SK-N-MC (cell line): ENCODE measurements around the gene HNRNPF.

Source experiments
- EZH2 ChIP-seq: fragments of 200-600 bp; sonication (generic); IDR thresholded peaks from one replicate; pipeline ENCODE4 v1.6.1; 2017; ENCODE audit warnings: antibody characterized with exemption
- POLR2AphosphoS5 ChIP-seq: IDR thresholded peaks from 2 replicates; pipeline ENCODE4 v1.6.1; 2012; ENCODE audit warnings: mild to moderate bottlenecking, low read depth, low read length, borderline replicate concordance

DNA sequence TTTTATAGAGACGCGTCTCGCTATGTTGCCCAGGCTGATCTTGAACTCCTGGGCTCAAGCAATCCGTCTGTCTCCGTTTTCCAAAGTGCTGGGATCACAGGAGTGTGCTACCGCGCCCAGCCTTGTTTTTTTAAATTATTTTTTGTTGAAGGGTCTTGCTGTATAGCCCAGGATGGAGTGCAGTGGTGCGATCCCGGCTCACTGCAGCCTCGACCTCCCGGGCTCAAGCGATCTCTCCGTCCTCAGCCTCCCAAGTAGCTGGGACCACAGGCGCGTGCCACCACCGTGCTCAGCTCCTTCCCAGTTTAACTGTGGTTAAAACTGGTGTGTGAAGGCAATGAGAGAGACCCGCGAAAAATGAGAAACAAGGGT lies 11.0 kb upstream of the HNRNPF start:
- TF ChIP-seq POLR2AphosphoS5 = no peak
- no peak for TF ChIP-seq EZH2
